Transverse colon (tissue), 1 donor: ENCODE measurements around the gene CDK13.

Experiments used
- EP300 ChIP-seq: sonication (generic); formaldehyde crosslinking; IDR thresholded peaks from one replicate; pipeline ENCODE4 v1.6.1; 2017; ENCODE audit warnings: antibody characterized with exemption, low read depth
- POLR2A ChIP-seq: fragments of 450-650 bp; IDR thresholded peaks from one replicate; pipeline ENCODE4 v1.6.1; 2016; ENCODE audit warnings: antibody characterized with exemption, mild to moderate bottlenecking, moderate library complexity

GRCh38 chr7:40058636-40059035 lies 108.6 kb downstream of the CDK13 start:
- TF ChIP-seq POLR2A = no peak
- TF ChIP-seq EP300 = no peak
